ENCODE measurements around the gene LDHD.
"Not testable (repeated sequence)": the region's sequence is repeated elsewhere in the genome, so short reads cannot be mapped to it uniquely, and the experiment has no call there.

The LDHD gene

DNA sequence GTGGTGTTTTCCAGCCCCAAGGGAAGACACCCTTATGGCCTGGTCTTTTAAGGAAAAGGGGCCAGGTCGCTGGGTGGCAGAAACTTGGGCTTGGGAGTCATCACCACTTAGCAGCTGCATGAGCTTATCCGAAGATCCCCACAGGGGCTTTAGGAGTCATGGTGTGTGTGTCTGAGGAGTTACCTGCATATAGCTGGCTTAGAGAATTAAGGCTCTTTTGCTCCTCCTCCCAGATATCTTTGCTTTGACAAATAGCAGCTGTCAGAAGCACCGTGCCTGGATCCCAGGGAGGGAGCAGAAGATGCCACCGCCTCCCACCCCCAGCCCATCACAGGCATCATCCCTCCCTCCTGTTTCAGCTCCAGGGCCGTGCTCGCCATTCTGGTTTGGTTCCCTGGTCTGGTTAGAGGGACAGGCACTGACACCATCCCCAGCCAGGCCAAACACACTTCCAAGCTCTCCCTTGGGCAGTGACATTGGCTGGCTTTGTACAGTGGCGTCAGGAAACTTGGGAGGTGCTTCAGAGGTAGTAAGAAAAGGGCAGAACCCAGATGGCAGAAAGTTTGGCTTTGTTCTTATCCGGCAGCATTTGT, 17.4 kb downstream of the LDHD start:
- DNase-seq, result no peak

DNA sequence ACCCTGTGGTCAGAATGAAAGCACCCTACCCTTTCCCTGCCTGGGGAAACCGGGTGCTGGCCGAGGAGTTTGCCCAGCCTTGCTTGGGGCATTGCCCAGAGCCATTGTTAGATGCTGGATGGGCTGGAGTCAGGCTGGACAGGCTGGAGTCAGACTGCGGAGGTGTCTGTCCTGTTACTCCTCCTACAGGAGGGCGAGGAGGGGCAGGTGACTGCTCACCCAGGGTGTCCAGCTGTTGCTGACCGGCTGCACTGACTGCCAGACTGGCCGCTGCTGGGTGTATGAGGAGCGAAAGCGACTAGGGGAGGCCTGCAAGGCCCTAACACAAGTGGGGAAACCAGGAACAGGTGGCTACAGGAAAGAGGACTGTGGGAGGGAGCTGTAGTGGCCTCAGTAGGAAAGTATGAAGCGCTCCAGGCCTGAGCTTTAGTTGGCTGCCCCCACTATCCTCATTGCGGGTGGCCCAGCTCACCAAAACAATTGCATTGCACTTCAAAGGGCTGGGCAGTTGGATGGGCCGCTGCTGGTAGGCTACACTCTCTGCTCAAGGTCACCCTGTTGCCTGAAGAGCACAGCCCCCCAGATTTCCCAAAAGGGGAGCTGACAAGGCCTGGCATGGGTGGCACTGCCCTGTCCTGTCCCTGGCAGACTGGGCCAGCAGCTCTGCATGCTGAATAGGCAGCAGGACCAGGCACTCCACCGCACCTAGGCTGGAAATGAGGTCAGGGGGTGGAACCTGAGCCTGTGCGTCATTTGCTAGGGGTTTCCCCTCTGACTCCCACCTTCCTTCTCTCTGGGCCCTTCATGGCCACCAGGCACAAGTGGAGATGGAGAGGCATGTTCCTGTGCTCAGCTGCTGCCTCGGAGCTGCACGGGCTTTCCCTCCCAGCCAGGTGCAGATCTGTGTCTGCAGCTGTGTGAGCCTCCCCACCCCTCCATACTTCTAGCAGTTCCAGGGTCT, 18.4 kb downstream of the LDHD start:
- DNase-seq, result no peak

DNA sequence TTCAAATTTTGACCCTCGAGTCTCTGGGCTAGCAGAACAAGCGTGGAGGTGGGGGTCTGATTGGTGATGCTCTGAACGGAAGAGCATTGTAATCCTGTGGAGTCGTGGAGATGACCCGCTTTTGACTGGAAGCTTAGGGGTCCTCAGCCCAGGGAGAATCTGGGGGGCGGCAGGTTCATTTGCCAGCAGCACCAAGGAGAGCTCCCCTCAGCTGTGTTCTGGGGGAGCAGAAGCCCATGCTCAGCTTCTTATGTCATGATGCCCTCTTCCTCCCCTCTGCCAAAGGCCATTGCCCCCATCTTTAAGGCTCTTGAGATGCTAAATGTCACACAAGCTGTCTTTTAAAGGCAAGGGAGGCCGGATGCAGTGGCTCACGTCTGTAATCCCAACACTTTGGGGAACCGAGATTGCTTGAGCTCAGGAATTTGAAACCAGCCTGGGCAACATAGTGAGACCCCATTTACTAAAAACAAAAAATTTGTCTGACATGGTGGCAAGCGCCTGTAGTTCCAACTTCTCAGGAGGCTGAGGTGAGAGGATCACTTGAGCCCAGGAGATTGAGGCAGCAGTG, 19.3 kb downstream of the LDHD start:
- no peak for DNase-seq

DNA sequence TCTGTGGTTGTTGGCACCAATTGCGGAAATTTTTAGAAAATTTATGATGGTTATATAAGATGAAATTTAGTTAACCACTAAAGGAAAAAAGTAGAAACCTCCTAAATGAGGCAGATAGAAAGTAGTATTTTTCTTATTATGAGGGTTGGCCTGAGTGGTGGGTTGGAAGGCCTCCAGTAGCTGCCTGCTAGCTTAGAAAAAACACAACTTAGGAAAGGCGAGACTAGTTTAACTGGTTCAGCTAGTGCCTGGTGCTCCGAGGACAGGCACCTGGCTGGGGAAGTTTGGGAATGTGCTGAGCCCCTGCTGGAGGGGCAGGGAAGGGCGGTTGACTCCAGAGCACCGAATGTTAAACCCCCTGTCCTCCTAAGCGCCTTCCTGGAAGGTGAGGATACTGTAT, 19.9 kb downstream of the LDHD start:
- no peak for DNase-seq

DNA sequence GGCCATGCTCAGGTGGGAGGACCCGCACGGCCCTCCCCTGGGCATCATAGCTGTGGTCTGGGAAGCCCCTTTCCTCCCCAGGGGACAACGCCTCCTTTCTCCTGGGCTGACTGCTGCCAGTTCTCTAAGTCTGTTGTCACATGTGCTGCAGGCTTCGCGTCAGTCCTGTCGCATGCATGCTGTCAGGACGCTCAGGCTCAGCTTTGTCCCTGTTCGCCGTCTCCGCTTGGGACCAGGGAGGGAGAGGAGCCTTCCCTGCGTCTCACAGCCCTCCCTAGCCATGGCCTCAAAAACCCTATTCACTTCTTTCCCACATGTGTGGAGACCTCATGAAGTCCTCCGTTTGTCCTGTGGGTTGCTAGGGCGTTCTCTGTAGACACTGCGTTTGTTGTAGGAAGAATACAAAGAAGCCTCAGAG, 21.4 kb downstream of the LDHD start:
- no peak for DNase-seq

DNA sequence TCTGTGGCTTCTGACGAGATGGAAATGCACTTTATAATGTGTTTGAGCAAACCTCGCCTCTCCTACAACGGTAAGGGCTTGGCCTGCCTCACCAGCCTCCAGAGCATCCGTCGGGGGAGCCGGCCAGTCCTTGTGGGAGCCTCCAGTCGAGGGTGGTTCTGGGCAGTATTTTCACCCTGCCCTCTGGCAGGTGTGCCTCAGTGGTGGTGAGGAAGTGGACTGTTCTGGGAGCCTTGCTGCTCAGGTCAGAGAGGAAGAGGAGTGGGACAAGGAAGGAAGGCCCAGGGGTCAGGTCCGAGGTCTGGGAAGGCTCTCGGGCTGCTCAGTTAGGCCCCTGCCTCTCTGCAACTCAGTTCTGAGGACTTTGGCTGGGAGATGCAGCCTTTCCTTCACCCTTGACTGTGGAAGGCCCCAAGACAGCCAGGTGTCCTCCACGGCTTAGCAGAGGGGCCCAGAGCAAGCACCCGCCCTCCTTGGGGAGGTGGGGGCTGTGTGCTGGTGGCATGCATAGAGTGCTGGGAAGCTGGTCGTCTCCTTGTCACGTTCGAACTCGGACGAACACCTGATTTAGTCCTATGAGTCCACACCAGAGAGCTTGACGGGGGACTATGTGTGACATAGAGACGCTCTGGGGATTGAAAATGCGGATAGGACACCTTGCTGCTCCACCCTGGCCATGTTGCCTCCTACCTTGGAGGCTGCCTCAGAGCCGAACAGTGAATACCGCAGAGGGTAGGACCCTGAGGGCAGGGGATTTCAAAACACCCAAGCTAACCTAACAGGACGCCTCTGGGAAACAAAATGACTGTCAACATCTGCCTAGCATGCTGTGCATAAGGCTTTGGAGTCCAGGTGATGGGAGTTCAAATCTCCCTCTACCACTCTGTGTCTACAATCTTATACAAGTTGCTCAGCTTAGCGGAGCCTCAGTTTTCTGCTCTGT, 22.7 kb downstream of the LDHD start:
- DNase-seq, result no peak

DNA sequence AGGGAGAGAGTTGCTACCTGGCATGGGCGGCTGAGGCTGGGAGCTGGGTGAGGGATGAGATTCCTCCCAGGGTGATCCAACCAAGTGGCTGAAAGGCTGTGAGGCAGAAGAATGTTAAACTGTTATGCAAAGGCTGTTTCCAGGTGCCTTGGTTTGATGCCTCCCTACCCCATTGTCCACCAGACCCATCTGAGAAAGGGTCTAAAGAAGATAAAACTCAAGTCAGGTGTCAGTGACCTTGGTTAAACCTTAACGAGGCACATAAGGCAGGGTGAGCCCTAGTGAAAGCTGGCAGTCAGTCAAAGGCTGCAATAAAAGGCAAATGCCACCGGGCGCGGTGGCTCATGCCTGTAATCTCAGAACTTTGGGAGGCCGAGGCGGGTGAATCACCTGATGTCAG, 23.8 kb downstream of the LDHD start:
- no peak for DNase-seq

DNA sequence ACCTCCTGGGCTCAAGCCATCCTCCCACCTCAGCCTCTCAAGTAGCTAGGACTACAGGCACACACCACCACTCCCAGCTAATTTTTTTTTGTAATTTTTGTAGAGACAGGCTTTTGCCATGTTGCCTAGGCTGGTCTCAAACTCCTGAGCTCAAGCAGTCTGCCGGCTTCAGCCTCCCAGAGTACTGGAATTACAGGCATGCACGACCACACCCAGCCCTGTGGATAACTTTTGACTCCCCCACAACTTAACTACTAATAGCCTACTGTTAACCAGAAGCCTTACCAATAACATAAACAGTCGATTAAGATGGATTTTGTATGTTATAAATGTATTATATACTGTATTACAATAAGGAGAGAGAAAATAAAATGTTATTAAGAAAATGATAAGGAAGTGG, 25.0 kb downstream of the LDHD start:
- DNase-seq, result not testable (repeated sequence)

DNA sequence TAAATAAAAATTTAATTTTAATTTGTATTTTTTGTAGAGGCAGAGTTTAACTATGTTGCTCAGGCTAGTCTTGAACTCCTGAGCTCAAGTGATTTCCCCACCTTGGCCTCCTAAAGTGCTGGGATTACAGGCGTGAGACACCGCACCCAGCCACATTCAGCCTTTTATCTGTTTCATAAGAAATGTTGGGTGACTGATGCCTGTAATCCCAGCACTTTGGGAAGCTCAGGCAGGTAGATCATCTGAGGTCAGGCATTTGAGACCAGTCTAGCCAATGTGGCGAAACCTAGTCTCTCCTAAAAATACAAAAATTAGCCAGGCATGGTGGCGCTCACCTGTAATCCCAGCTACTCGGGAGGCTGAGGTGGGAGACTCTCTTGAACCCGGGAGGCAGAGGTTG, 25.7 kb downstream of the LDHD start:
- not testable (repeated sequence) for DNase-seq

DNA sequence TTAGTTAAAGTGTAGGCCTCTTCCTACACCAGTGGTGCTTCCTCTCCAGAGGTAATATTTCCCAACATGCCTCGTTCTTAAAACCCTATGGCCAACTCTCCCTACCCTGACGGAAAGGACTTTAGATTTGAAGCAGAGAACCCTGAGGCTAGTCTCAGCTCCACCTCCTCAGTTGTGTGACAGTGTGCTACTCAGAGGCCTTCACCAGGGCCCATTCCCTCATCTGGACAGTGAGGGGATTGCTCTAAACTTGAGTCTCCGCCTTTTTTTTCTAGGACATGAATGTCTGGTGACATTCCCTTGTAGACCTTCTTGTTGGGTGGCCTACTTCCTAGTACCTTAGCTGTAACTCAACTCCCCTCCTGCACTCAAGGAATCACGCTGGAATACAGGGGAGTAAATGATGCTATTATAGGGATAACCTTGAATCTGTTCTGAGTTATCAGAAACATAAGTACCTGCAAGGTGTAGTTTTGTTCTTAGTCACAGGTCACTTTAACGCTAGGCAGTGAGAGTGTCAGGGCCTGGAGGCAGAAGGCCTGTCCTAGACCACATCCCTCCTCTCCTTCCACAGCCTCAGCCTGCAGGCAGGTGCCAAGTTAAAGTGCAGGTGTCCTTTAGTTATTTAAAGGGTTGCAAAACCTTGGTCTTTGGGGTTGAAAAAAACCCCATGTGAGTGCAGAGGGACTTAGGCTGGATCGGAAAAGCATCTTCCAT, 26.9 kb downstream of the LDHD start:
- no peak for DNase-seq

DNA sequence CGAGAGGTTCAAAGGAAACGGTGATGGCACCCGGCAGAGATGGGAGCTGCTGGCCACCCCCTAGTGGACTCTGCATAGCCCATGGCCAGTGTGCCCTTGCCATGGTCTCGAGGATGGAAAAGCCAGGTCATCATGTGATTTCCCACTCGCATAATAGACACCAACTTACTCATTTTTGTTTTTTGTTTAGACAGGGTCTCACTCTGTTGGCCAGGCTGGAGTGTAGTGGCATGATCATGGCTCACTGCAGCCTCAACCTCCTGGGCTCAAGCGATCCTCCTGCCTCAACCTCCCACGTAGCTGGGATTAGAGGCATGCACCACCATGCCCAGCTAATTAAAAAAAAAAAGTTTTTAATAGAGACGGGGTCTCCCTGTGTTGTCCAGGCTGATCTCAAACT, 27.6 kb downstream of the LDHD start:
- no peak for DNase-seq

DNA sequence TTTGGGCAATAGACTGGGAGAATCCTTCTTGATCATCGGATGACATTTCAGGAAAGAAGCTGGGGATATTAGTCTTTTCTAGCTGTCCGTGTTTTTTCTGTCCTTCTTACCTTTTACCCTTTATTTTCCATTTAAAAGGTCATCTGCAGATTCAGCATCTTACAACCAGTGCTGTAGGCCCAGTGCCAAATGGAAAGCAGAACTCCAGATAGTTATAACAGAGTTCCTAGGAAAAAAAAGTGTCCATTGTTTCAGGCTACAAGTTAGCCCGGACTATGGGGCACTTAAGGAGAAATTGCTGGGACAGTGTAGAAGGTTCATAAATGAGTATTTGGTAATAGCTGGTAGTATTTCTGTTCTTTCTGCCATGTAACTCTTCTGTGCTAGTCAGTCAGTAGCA, 28.4 kb downstream of the LDHD start:
- no peak for DNase-seq

DNA sequence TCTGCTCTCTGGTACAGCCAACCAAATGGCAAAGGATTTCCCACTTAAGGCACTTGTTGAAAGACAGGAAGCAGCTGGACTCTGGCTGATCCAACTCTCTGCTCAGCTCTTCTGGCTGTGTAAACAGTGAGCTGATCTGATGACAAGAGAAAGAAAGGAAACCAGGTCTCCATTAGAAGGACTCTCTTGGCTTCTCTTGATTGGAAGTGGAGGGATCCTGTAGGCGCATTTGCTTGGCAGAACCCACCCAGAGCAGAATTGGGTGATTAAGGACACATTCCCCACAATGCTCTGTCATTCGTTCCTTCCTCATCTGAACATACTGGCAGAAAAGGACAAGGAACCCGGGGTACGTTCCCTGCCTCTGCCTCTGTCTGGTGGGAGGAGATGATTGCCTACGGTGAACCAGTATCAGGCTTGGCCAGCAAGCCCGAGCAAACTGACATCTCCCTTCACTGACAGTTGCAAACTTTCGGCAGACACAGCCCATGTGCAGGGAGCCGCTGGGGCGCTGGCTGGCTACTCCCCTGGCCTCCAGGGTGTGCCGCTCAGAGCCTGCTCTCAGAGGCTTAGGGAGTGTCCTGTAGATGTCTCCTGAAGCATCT, 29.1 kb downstream of the LDHD start:
- no peak for DNase-seq

DNA sequence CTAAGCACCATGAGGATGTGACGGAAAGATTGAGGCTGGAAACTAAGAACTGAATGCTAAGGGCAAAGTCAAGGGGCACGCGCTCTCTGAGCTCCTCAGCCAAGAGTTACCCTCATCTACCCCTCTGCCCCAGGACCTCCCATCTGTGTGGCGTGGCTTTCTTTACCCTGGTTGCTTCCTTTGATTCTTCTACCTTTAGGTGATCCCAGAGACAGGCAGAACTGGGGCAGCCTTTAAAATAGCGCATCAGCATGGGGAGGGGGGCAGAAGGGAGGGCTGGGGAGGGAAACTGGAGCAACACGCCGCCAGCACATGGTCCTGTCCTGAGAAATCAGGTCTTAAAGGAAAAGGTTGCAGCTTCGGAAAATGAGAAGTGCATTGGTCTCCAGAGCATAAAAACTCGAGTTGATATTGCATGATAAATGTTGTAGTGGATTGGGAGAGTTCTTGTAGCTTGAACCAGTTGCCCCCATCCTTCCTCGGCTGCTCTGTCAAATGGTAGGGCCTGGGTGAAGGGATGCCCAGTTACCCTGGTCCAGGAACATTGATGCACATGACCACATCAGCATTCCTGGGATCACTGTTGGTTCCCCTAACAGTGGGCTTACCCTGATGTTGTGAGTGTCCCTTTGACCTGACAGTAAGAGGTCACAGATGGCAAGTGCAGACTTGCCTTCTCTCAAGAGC, 29.7 kb downstream of the LDHD start:
- no peak for DNase-seq

DNA sequence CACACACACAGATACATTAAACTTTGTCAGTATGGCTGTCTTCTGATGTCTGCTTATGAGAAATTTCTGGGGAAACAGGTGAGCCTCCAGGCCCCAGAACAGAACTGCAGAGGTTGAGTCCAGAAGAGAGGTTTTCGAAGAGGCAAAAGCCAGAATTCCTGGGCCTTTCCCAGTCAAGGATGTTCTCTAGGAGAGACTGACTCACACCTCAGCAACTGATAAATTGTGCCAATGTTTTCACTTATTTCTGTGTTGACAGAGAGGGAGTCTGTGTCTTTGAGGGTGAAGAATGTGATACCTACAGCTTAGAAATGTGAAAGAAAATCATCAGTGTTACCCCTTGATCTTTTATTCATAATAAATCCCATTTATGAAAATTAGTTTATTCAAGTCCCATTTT, 30.3 kb downstream of the LDHD start:
- no peak for DNase-seq

DNA sequence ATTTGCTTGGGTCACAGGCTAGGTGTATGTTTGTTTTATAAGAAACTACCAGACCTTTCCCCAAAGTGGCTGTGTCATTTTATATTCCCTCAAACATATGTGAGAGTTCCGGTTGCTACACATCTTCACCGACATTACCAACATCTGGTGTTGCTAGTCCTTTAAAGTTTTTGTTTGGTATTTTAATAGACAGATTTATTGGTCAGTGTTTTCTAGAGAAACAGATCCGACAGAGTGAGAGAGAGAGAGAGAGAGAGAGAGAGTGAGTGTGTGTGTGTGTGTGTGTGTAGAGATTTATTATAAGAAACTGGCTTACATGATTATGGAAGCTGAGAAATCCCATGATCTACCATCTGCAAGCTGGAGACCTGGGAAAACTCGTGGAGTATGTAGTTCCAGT, 31.0 kb downstream of the LDHD start:
- no peak for DNase-seq

DNA sequence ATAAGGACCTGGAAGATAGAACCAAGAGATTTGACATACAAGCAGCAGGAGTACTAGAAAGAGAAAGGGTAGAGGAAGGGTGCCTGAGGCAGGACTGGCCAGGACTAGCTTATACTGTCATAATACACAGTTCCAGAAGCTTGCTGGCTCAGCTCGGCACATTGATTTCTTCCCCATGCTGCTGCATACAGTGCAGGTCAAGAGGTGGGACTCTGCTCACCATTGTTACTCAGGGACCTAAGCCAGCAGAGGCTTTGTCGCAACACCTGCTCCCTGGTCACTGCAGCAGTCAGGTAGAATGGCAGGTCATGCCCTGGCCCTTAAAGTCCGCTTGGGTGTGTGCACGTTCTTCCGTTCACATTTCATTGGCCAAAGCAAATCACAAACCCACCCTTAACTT, 32.8 kb downstream of the LDHD start:
- DNase-seq, result no peak

DNA sequence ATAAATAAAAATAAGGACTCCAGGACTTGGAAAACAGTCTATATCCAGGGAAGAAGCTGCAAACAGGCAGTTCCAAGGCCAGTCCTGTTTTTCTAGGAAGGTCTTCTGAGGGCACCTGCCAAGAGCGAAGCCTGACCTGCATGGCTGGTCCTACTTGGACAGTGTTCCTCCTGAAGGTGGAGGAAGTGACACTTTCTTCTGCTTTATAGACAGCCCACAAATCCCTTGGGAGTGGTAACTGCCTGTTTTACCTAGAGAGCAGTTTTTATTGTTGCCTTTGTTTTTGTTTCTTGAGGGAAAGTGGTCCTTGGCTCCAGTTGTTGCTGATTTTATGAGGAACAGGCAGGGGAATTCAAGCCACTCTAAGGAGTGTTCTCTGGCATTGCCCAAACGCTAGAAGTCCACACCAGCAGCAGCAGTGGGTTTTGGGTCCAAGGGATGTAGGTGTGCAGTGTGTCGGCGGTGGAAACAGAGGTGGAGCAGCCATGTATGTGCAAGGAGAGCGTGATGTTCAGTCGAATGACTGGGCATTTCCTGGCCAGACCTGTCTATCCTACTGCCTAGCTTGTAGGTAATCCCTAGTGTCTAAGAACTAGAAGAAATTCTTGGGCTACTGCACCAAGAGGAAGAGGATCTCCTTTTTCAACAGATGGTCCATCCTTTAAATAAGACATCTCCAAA, 35.3 kb downstream of the LDHD start:
- DNase-seq, result no peak

DNA sequence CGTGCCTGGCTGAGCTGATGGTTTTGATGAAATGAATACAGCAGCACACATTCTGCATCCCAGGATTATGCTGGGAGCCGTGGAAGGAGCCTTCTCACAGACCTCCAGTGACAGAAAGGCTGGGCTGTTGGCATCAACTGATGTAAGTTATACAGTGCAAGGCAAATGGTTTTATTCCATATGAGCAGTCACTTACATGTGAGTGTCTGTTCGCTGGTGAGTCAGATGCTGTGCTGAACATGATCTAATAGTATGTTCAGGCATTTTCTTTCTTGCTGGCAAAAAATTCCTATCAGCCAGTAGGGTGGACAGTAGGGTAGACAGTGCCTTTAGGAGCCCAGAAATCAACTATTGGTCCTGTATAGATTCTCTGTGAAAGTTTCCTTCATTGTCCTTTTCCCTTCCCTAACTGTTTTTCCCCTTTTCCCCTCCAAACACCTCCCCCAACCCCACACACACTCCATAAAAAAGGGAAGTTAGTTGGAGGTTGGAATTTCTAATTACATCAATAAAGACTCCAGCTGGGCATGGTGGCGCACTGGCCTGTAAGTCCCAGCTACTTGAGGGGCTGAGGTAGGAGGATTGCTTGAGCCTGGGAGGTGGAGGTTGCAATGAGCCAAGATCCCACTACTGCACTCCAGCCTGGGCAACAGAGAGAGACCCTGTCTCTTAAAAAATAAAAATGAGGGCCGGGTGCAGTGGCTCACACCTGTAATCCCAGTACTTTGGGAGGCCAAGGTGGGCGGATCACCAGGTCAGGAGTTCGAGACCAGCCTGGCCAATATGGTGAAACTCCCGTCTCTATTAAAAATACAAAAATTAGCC, 36.2 kb downstream of the LDHD start:
- DNase-seq, result no peak
